ENCODE measurements around the gene DPH2.

Gene DPH2

GRCh38 chr1:43978551-43979260 is 8.9 kb downstream of the DPH2 start, which contains the start of gene B4GALT2:
B4GALT2 (plus strand) TSS chr1:43979210; CDS start chr1:43981161, 1,951 bp downstream.
- peaks cover 37 to 40% of the 10 kb centered on the region in 2 experiments for H3K36me3 ChIP-seq (ENCODE audit: control insufficient read depth in 1 of 2, insufficient read depth in 2 of 2, low read length in 2 of 2)
- peak within 1 kb of the TSS; percentile 88 for H4K8ac ChIP-seq (ENCODE audit: low read depth, low read length)
- peaks cover 17% of the 10 kb centered on the region for H3K79me1 ChIP-seq (ENCODE audit: low read length)
- H3K9ac ChIP-seq (ENCODE audit: low read length), result peak within 1 kb of the TSS; percentile 73
- H3K14ac ChIP-seq (ENCODE audit: low read length), result peak within 1 kb of the TSS; percentile 92
- H3K4me1 ChIP-seq (ENCODE audit: control insufficient read depth in 1 of 2, insufficient read depth in 2 of 2, low read length in 2 of 2), result peaks cover 16 to 22% of the 10 kb centered on the region in 2 experiments
- WGBS (ENCODE audit: extremely low coverage, insufficient coverage, insufficient read length), result no CpG with 5 or more reads among the region's 54 CpGs
- peak within 1 kb of the TSS; percentile 36 for H3K27ac ChIP-seq (ENCODE audit: low read depth, low read length)
- H3K4me2 ChIP-seq (ENCODE audit: low read length), result peak within 1 kb of the TSS; percentile 82
- peaks cover 18% of the 10 kb centered on the region for H3K79me2 ChIP-seq (ENCODE audit: control insufficient read depth, insufficient read depth, low read length, poor library complexity)
- peak within 1 kb of the TSS; percentile 83 for H3K18ac ChIP-seq (ENCODE audit: low read length)
- H2AFZ ChIP-seq (ENCODE audit: insufficient read depth, low read length, poor library complexity), result peak within 1 kb of the TSS; percentile 85
- peak within 1 kb of the TSS; percentile 71 for H2AK5ac ChIP-seq (ENCODE audit: low read length)
- H2BK120ac ChIP-seq (ENCODE audit: insufficient read depth, low read length, poor library complexity), result peak within 1 kb of the TSS; percentile 65
- no peaks in the 10 kb centered on the region for H3K9me3 ChIP-seq (ENCODE audit: insufficient read depth, low read depth, low read length)
- H3K23ac ChIP-seq (ENCODE audit: low read length), result no peak within 1 kb of the TSS
- no peak within 1 kb of the TSS for H2BK5ac ChIP-seq (ENCODE audit: low read depth, low read length, poor library complexity)
- peak within 1 kb of the TSS; percentile 75 for H3K4ac ChIP-seq (ENCODE audit: low read depth, low read length)
- peak in 1 of 2 donors; percentile 56 for DNase-seq
- peak within 1 kb of the TSS; percentile 56 for H4K12ac ChIP-seq (ENCODE audit: low read depth, low read length)
- peak within 1 kb of the TSS; percentile 33 for H2BK12ac ChIP-seq (ENCODE audit: low read length)
- no peaks in the 10 kb centered on the region for H3K27me3 ChIP-seq (ENCODE audit: insufficient read depth, low read length)
- peak within 1 kb of the TSS; percentile 85 for H4K91ac ChIP-seq (ENCODE audit: low read depth, low read length)
- peak within 1 kb of the TSS; percentile 76 for H3K4me3 ChIP-seq (ENCODE audit: low read depth, low read length)

GRCh38 chr1:43979261-43979527 is 9.4 kb downstream of the DPH2 start:
- no peak overlapping the region for H2AK5ac ChIP-seq (ENCODE audit: low read length)
- DNase-seq, result no peak
- H3K27ac ChIP-seq (ENCODE audit: low read depth, low read length), result peak overlapping the region; percentile 36
- peak overlapping the region; percentile 41 for H3K4ac ChIP-seq (ENCODE audit: low read depth, low read length)
- peak overlapping the region; percentile 84 for H4K91ac ChIP-seq (ENCODE audit: low read depth, low read length)
- peak overlapping the region; percentile 71 for H3K18ac ChIP-seq (ENCODE audit: low read length)
- H3K79me2 ChIP-seq (ENCODE audit: control insufficient read depth, insufficient read depth, low read length, poor library complexity), result peaks cover 18% of the 10 kb centered on the region
- peak overlapping the region; percentile 47 for H2AFZ ChIP-seq (ENCODE audit: insufficient read depth, low read length, poor library complexity)
- peak overlapping the region; percentile 47 for H3K9ac ChIP-seq (ENCODE audit: low read length)
- H4K12ac ChIP-seq (ENCODE audit: low read depth, low read length), result no peak overlapping the region
- H4K8ac ChIP-seq (ENCODE audit: low read depth, low read length), result peak overlapping the region; percentile 79
- H3K4me3 ChIP-seq (ENCODE audit: low read depth, low read length), result peak overlapping the region; percentile 76
- peak overlapping the region; percentile 72 for H3K14ac ChIP-seq (ENCODE audit: low read length)
- WGBS (ENCODE audit: extremely low coverage, insufficient coverage, insufficient read length), result no CpG with 5 or more reads among the region's 45 CpGs
- no peak overlapping the region for H3K23ac ChIP-seq (ENCODE audit: low read length)
- H2BK12ac ChIP-seq (ENCODE audit: low read length), result no peak overlapping the region
- H3K27me3 ChIP-seq (ENCODE audit: insufficient read depth, low read length), result no peaks in the 10 kb centered on the region
- peaks cover 39 to 41% of the 10 kb centered on the region in 2 experiments for H3K36me3 ChIP-seq (ENCODE audit: control insufficient read depth in 1 of 2, insufficient read depth in 2 of 2, low read length in 2 of 2)
- H3K79me1 ChIP-seq (ENCODE audit: low read length), result peaks cover 17% of the 10 kb centered on the region
- H2BK120ac ChIP-seq (ENCODE audit: insufficient read depth, low read length, poor library complexity), result peak overlapping the region; percentile 65
- H3K9me3 ChIP-seq (ENCODE audit: insufficient read depth, low read depth, low read length), result no peaks in the 10 kb centered on the region
- no peak overlapping the region for H2BK5ac ChIP-seq (ENCODE audit: low read depth, low read length, poor library complexity)
- H3K4me2 ChIP-seq (ENCODE audit: low read length), result peak overlapping the region; percentile 73
- H3K4me1 ChIP-seq (ENCODE audit: control insufficient read depth in 1 of 2, insufficient read depth in 2 of 2, low read length in 2 of 2), result peaks cover 13 to 22% of the 10 kb centered on the region in 2 experiments

GRCh38 chr1:43979528-43980254 is 9.9 kb downstream of the DPH2 start:
- Histone ChIP-seq H3K79me2 (ENCODE audit: control insufficient read depth, insufficient read depth, low read length, poor library complexity) (peaks cover 16% of the 10 kb centered on the region), H3K23ac (ENCODE audit: low read length) (no peak overlapping the region), H3K27me3 (ENCODE audit: insufficient read depth, low read length) (no peaks in the 10 kb centered on the region), H3K4me2 (ENCODE audit: low read length) (peak overlapping the region; percentile 73), H3K79me1 (ENCODE audit: low read length) (peaks cover 13% of the 10 kb centered on the region), H2BK5ac (ENCODE audit: low read depth, low read length, poor library complexity) (no peak overlapping the region), H2AFZ (ENCODE audit: insufficient read depth, low read length, poor library complexity) (peak overlapping the region; percentile 47), H3K36me3 (ENCODE audit: control insufficient read depth in 1 of 2, insufficient read depth in 2 of 2, low read length in 2 of 2) (peaks cover 44 to 46% of the 10 kb centered on the region in 2 experiments), H3K9ac (ENCODE audit: low read length) (peak overlapping the region; percentile 47), H2BK12ac (ENCODE audit: low read length) (no peak overlapping the region), H3K27ac (ENCODE audit: low read depth, low read length) (peak overlapping the region; percentile 36), H3K14ac (ENCODE audit: low read length) (peak overlapping the region; percentile 72), H3K4me3 (ENCODE audit: low read depth, low read length) (peak overlapping the region; percentile 76), H2BK120ac (ENCODE audit: insufficient read depth, low read length, poor library complexity) (peak overlapping the region; percentile 65), H3K4me1 (ENCODE audit: control insufficient read depth in 1 of 2, insufficient read depth in 2 of 2, low read length in 2 of 2) (peaks cover 13 to 22% of the 10 kb centered on the region in 2 experiments), H2AK5ac (ENCODE audit: low read length) (peak overlapping the region; percentile 71), H3K18ac (ENCODE audit: low read length) (peak overlapping the region; percentile 75), H3K4ac (ENCODE audit: low read depth, low read length) (peak overlapping the region; percentile 41), H4K12ac (ENCODE audit: low read depth, low read length) (peak overlapping the region; percentile 56), H4K91ac (ENCODE audit: low read depth, low read length) (peak overlapping the region; percentile 84), H4K8ac (ENCODE audit: low read depth, low read length) (peak overlapping the region; percentile 79), H3K9me3 (ENCODE audit: insufficient read depth, low read depth, low read length) (no peaks in the 10 kb centered on the region)
- peak in 1 of 2 donors; percentile 27 for DNase-seq
- WGBS (ENCODE audit: extremely low coverage, insufficient coverage, insufficient read length), result no CpG with 5 or more reads among the region's 45 CpGs

GRCh38 chr1:43980255-43981134 is 10.7 kb downstream of the DPH2 start:
- H4K91ac ChIP-seq (ENCODE audit: low read depth, low read length), result peak overlapping the region; percentile 84
- H3K23ac ChIP-seq (ENCODE audit: low read length), result peak overlapping the region; percentile 62
- peaks cover 8% of the 10 kb centered on the region for H3K79me1 ChIP-seq (ENCODE audit: low read length)
- H2BK120ac ChIP-seq (ENCODE audit: insufficient read depth, low read length, poor library complexity), result peak overlapping the region; percentile 4
- no CpG with 5 or more reads among the region's 13 CpGs for WGBS (ENCODE audit: extremely low coverage, insufficient coverage, insufficient read length)
- peaks cover 10% of the 10 kb centered on the region for H3K79me2 ChIP-seq (ENCODE audit: control insufficient read depth, insufficient read depth, low read length, poor library complexity)
- H3K27ac ChIP-seq (ENCODE audit: low read depth, low read length), result no peak overlapping the region
- no peak overlapping the region for H2BK12ac ChIP-seq (ENCODE audit: low read length)
- H2AFZ ChIP-seq (ENCODE audit: insufficient read depth, low read length, poor library complexity), result no peak overlapping the region
- H3K9ac ChIP-seq (ENCODE audit: low read length), result no peak overlapping the region
- DNase-seq, result peak; percentile 36 to 48
- peak overlapping the region; percentile 43 for H3K14ac ChIP-seq (ENCODE audit: low read length)
- H3K4me2 ChIP-seq (ENCODE audit: low read length), result peak overlapping the region; percentile 73
- H3K27me3 ChIP-seq (ENCODE audit: insufficient read depth, low read length), result no peaks in the 10 kb centered on the region
- peak overlapping the region; percentile 56 for H4K12ac ChIP-seq (ENCODE audit: low read depth, low read length)
- H2BK5ac ChIP-seq (ENCODE audit: low read depth, low read length, poor library complexity), result no peak overlapping the region
- H3K4me3 ChIP-seq (ENCODE audit: low read depth, low read length), result peak overlapping the region; percentile 76
- peak overlapping the region; percentile 75 for H3K18ac ChIP-seq (ENCODE audit: low read length)
- H3K4ac ChIP-seq (ENCODE audit: low read depth, low read length), result peak overlapping the region; percentile 30
- H2AK5ac ChIP-seq (ENCODE audit: low read length), result peak overlapping the region; percentile 71
- H3K9me3 ChIP-seq (ENCODE audit: insufficient read depth, low read depth, low read length), result no peaks in the 10 kb centered on the region
- H4K8ac ChIP-seq (ENCODE audit: low read depth, low read length), result peak overlapping the region; percentile 36
- H3K36me3 ChIP-seq (ENCODE audit: control insufficient read depth in 1 of 2, insufficient read depth in 2 of 2, low read length in 2 of 2), result peaks cover 51 to 53% of the 10 kb centered on the region in 2 experiments
- peaks cover 13 to 20% of the 10 kb centered on the region in 2 experiments for H3K4me1 ChIP-seq (ENCODE audit: control insufficient read depth in 1 of 2, insufficient read depth in 2 of 2, low read length in 2 of 2)

Data from trophoblast cell (in vitro differentiated cells and primary cell).